SK-N-MC (cell line): Measurements from ENCODE around the gene PRLHR.

Experiments used
- DNase-seq: peaks from one replicate; pipeline ENCODE4 v3.0.0-alpha.2; 2011; ENCODE audit warnings: low read depth, low spot score
- H3K27ac ChIP-seq: fragments of 200-600 bp; sonication (generic); 2 replicates; pipeline ENCODE4 v1.5.1; 2016; ENCODE audit warnings: mixed run types
- H3K36me3 ChIP-seq: fragments of 200-600 bp; sonication (generic); 2 replicates; pipeline ENCODE4 v1.6.1; 2017; ENCODE audit warnings: antibody characterized with exemption, low read length, mixed read lengths; ENCODE audit not compliant: insufficient read depth
- H3K4me3 ChIP-seq: fragments of 200-600 bp; sonication (generic); 2 replicates; pipeline ENCODE4 v1.5.1; 2016
- H3K9ac ChIP-seq: fragments of 200-600 bp; sonication (generic); 2 replicates; pipeline ENCODE4 v1.8.0; 2017; ENCODE audit warnings: mixed run types, mixed read lengths; ENCODE audit not compliant: insufficient read length
- H3K9me3 ChIP-seq: fragments of 200-600 bp; sonication (generic); 2 replicates; pipeline ENCODE4 v1.6.1; 2017; ENCODE audit warnings: low read depth, mild to moderate bottlenecking, antibody characterized with exemption, low read length, moderate library complexity, mixed read lengths
- EZH2 ChIP-seq: fragments of 200-600 bp; sonication (generic); IDR thresholded peaks from one replicate; pipeline ENCODE4 v1.6.1; 2017; ENCODE audit warnings: antibody characterized with exemption
- FOXP2 ChIP-seq: optimal IDR thresholded peaks from 2 replicates; pipeline ENCODE3; 2011; ENCODE audit warnings: mild to moderate bottlenecking, moderate library complexity; ENCODE audit not compliant: insufficient read depth; ENCODE audit errors: extremely low read length, control extremely low read depth
- POLR2AphosphoS5 ChIP-seq: IDR thresholded peaks from 2 replicates; pipeline ENCODE4 v1.6.1; 2012; ENCODE audit warnings: mild to moderate bottlenecking, low read depth, low read length, borderline replicate concordance

The PRLHR gene

DNA sequence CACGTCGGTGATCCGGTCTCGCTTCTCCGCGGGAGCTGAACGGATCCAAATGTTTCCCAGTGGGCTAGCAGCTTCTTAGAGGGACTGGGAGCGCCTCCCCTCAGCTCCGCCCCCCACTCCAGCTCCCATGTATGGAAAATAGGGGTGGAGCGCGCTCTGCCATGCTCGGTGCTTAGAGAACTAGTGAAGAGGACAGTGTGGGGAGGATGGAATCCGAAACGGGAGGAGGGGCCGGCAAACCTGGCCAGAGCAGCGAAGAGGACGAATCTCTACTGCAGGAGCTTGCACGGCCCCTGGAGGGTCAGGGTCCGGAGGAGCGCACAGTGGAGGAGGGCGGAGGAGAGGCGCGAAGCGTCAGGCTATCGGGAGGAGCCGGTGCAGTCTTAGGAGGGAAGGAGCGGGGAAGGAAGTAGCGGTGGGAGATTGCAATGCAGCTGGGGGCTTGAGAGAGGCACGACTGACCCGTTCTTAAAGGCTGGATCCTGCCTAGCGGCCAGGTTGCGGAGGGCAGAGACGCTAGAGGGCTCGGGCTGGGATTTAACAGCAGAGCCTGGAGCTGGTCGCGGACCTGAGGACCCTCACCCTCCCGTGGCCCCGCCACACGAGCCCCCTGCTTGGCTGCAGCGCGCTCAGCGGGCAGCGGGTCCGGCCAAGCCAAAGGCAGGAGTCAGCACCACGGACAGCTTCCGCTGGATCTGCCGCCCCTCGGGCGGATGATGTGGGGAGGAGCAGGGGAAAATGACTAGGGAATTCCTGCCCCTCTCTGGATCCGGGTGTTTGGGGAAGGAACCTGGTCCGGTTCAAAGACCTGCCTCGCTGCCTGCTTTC is at the start of gene PRLHR:
Gene PRLHR, minus strand, starts transcription at position 51 of the 828 bp plus-strand sequence. CDS start 404 bp downstream, outside the sequence.
- Histone ChIP-seq H3K4me3 (no peak within 1 kb of the TSS), H3K9ac (no peak within 1 kb of the TSS), H3K36me3 (no peaks in the 10 kb centered on the region), H3K27ac (no peak within 1 kb of the TSS), H3K9me3 (no peaks in the 10 kb centered on the region)
- no peak for DNase-seq
- TF ChIP-seq POLR2AphosphoS5: no peak
- TF ChIP-seq FOXP2: no peak
- TF ChIP-seq EZH2: no peak

DNA sequence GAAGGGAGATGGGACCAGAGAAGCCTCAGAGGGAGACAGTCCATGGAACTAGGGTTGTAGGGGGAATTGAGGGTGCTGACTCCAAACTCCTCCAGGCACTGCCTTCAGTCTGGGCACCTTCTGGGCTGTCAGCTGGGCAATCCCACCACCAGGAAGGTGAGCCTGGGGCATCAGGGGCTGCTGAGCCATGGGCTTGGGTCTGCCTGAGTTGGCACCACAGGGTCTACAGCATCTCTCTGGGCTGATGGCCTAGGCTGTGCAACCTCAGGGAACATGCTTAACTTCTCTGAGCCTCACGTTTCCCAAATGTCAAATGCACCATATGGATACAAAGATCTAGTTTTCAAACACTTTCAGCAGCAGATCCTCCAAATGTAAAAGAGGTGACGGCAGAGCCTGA is 46.8 kb upstream of the PRLHR start:
- no peak for TF ChIP-seq POLR2AphosphoS5
- TF ChIP-seq FOXP2: no peak
- no peak for TF ChIP-seq EZH2
- Histone ChIP-seq H3K36me3 (no peaks in the 10 kb centered on the region), H3K9ac (no peak overlapping the region), H3K9me3 (no peaks in the 10 kb centered on the region), H3K27ac (no peak overlapping the region), H3K4me3 (no peak overlapping the region)
- DNase-seq: no peak

DNA sequence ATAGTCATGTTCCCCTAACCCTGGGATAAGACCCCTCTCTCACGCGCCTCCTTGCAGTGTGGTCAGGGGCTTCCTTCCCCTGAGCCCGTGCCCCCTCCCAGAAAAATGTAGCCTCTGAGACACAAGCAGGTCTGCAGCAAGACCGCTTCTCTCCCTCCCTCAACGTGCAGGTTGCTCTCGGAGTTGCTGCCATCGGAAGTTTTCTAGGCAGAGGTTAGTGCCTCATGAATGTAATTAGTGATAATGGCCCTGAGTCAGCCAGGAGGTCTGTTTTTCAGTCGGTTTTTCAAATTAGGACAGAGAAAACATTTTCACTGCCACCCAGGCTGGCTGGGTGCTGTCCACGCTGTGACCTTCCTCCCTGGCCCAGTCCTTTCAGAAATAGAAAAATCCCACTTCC is 43.2 kb upstream of the PRLHR start:
- Histone ChIP-seq H3K4me3 (no peak overlapping the region), H3K9me3 (no peaks in the 10 kb centered on the region), H3K27ac (no peak overlapping the region), H3K36me3 (no peaks in the 10 kb centered on the region), H3K9ac (no peak overlapping the region)
- TF ChIP-seq FOXP2: no peak
- no peak for TF ChIP-seq EZH2
- no peak for TF ChIP-seq POLR2AphosphoS5
- DNase-seq: no peak

DNA sequence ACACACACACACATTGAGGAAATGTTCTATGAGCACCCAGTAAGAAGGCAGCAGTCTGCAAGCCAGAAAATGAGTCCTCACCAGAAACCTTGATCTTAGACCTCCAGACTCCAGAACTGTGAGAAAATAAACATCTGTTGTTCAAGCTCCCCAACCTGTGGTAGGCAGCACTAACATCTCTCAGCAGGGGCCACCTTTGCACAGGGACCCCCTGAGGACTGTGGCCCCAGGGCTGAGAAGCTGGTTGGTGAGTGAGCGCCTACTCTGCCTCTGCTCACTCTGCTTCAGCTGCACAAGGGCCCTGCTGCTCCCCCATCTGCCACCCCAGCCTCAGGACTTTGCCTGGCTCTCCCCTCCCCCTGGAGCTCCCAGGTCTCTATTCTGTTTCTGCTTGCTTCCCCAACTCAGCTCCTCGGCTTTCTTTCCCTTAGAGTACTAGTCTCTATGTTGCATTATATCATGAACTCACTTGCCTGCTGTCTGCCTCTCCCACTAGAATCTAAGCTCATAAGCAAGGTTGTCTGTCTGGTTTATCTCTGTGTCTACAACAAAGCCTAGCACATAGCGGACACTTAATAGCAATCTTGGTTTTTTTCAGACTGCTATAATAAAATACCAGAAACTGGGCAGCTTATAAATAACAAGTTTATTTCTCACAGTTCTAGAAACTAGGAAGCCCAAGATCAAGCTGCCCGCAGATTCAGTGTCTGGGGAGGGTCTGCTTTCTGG is 40.4 kb upstream of the PRLHR start:
- Histone ChIP-seq H3K36me3 (no peaks in the 10 kb centered on the region), H3K9me3 (no peaks in the 10 kb centered on the region), H3K9ac (no peak overlapping the region), H3K4me3 (no peak overlapping the region), H3K27ac (no peak overlapping the region)
- no peak for TF ChIP-seq POLR2AphosphoS5
- TF ChIP-seq EZH2: no peak
- TF ChIP-seq FOXP2: no peak
- DNase-seq: no peak

DNA sequence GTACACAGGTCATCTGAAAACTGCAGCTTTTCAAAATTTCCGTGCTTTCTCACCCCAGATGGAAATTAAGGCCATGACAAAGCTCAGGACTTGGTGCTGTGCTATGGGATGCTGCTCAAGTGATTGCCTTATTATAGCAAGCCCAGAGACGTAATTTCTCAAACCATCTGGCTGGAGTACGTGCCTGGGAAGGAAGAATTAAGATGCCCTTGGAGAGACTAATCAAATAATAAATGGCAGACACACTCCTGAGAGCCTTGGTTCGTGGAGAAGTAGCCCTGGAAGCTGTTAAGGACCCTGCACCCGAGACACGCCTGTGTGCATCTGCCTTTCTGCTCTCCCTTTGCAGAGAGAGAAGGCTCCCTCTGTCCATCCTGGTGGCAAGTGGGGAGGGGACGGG is 38.3 kb upstream of the PRLHR start:
- TF ChIP-seq POLR2AphosphoS5 (no peak), FOXP2 (no peak), EZH2 (no peak)
- Histone ChIP-seq H3K4me3 (no peak overlapping the region), H3K9me3 (no peaks in the 10 kb centered on the region), H3K27ac (no peak overlapping the region), H3K36me3 (no peaks in the 10 kb centered on the region), H3K9ac (no peak overlapping the region)
- no peak for DNase-seq

DNA sequence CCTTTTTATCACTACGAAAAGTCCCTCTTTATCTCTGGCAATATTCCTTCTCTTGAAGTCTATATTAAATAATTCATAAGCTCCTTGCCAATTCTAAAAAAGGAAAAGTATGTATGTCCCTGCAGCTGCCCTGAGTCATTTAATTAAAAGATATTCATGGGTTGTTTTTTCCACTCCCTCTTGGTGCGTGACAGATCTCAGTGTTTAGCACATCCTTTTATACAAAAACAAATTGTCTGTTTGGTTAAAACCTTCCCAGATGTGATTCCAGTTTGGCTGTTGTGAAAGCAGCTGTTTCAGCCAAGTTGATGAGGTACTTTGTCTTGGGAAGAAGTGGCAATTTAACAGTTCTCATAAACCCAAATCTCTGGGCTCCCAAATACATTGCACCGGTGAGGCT is 33.8 kb upstream of the PRLHR start:
- Histone ChIP-seq H3K4me3 (no peak overlapping the region), H3K9ac (no peak overlapping the region), H3K9me3 (no peaks in the 10 kb centered on the region), H3K36me3 (no peaks in the 10 kb centered on the region), H3K27ac (no peak overlapping the region)
- no peak for TF ChIP-seq POLR2AphosphoS5
- TF ChIP-seq EZH2: no peak
- no peak for DNase-seq

DNA sequence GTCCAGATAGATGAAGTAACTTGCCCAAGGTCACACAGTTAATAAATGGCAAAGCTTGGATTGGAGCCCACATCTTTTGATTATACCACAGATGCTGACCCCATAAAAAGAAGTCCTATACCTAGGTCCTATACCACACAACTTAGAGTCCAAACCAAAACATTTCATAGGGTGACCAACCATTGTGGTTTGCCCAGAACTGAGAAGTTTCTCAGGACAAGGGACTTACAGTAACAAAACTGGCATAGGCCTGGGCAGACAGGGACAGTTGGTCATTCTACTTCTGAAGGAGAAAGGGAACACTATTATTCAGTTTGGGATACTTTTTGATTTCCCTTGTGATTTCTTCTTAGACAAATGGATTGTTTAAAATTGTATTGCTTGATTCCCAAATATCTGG is 32.9 kb upstream of the PRLHR start:
- TF ChIP-seq POLR2AphosphoS5 (no peak), EZH2 (no peak)
- no peak for DNase-seq

DNA sequence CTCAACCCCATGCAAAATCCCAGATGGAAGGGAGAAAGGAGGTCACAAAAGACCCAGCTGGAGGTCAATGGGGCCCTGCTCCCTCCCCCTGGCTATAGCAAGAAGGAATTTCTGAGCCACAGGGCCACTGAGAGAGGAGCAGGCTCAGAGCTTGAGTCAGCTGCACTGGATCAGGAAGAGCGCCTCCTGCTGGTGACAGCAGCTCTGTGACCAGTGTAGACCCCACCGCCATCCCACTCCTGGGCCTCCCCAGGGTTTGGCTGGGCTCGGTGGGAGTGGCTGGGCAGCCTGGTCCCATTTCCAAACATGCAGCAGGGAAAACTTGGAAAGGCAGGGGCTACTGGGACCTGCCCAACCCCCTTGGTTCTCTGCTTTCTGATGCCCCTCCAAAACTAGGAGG is 31.5 kb upstream of the PRLHR start:
- no peaks in the 10 kb centered on the region for H3K36me3 ChIP-seq
- no peak overlapping the region for H3K27ac ChIP-seq
- H3K4me3 ChIP-seq: no peak overlapping the region
- H3K9ac ChIP-seq: no peak overlapping the region
- H3K9me3 ChIP-seq: no peaks in the 10 kb centered on the region
- no peak for DNase-seq
- TF ChIP-seq FOXP2 (no peak), EZH2 (no peak)

More for the DNA sequence above, 32.9 kb upstream of the PRLHR start:
- H3K9me3 ChIP-seq: no peaks in the 10 kb centered on the region
- H3K4me3 ChIP-seq: no peak overlapping the region
- no peaks in the 10 kb centered on the region for H3K36me3 ChIP-seq
- H3K27ac ChIP-seq: no peak overlapping the region
- no peak overlapping the region for H3K9ac ChIP-seq
